Measurements from ENCODE around the gene FLNC. TPM values are rescaled to one million over a fixed set of nuclear protein-coding genes. Genes with fewer than 3 reads are reported as not detected.

The FLNC gene
- total and polyA plus RNA-seq, 2 experiments from 2014 or later: 46.6 to 60.7 TPM

GRCh38 chr7:128848289-128849155 lies 18.3 kb downstream of the FLNC start:
- Histone ChIP-seq H3K4me1 (ENCODE audit: insufficient read depth) (no peaks in the 10 kb centered on the region), H2AFZ (no peak overlapping the region), H3K9me2 (replicated peaks; ENCODE audit: insufficient read depth) (no peaks in the 10 kb centered on the region), H4K20me1 (ENCODE audit: insufficient read depth, poor library complexity, severe bottlenecking) (no peaks in the 10 kb centered on the region), H3K27me3 (no peaks in the 10 kb centered on the region), H3K4me2 (no peak overlapping the region), H3K79me2 (no peaks in the 10 kb centered on the region), H3K27ac (no peak overlapping the region), H3K36me3 (replicated peaks; ENCODE audit: insufficient read depth, low read depth) (no peaks in the 10 kb centered on the region), H3K9me3 (ENCODE audit: low read depth) (no peaks in the 10 kb centered on the region), H3K4me3 (no peak overlapping the region)
- 91% methylated on average over 21 of the region's 31 CpGs for WGBS (ENCODE audit: low lambda C conversion rate, missing lambda C conversion rate)
- no peak for DNase-seq (ENCODE audit: low spot score)
- TF ChIP-seq EZH2 (IDR thresholded peaks at IDR 0.05; ENCODE audit: borderline replicate concordance) (no peak), EZH2phosphoT487 (IDR thresholded peaks at IDR 0.05; ENCODE audit: low read depth, severe bottlenecking, unreplicated experiment) (no peak)
- TF ChIP-seq, protein P1, sequence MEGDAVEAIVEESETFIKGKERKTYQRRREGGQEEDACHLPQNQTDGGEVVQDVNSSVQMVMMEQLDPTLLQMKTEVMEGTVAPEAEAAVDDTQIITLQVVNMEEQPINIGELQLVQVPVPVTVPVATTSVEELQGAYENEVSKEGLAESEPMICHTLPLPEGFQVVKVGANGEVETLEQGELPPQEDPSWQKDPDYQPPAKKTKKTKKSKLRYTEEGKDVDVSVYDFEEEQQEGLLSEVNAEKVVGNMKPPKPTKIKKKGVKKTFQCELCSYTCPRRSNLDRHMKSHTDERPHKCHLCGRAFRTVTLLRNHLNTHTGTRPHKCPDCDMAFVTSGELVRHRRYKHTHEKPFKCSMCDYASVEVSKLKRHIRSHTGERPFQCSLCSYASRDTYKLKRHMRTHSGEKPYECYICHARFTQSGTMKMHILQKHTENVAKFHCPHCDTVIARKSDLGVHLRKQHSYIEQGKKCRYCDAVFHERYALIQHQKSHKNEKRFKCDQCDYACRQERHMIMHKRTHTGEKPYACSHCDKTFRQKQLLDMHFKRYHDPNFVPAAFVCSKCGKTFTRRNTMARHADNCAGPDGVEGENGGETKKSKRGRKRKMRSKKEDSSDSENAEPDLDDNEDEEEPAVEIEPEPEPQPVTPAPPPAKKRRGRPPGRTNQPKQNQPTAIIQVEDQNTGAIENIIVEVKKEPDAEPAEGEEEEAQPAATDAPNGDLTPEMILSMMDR (IDR thresholded peaks at IDR 0.05; ENCODE audit: poor library complexity): no peak

DNA sequence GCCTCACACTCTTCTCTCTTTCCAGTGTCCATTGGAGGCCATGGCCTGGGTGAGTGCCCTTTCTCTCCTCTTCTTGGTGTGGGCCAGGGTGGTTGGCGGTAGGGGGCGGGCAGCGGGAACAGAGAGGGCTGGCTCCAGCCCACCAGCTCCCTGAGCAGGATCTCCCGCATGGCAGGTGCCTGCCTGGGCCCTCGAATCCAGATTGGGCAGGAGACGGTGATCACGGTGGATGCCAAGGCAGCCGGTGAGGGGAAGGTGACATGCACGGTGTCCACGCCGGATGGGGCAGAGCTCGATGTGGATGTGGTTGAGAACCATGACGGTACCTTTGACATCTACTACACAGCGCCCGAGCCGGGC lies 18.9 kb downstream of the FLNC start:
- no peaks in the 10 kb centered on the region for H3K27me3 ChIP-seq
- TF ChIP-seq EZH2phosphoT487 (IDR thresholded peaks at IDR 0.05; ENCODE audit: low read depth, severe bottlenecking, unreplicated experiment): no peak
- TF ChIP-seq EZH2 (IDR thresholded peaks at IDR 0.05; ENCODE audit: borderline replicate concordance): no peak
- TF ChIP-seq, protein P1 (IDR thresholded peaks at IDR 0.05; ENCODE audit: poor library complexity): no peak
- no peaks in the 10 kb centered on the region for H4K20me1 ChIP-seq (ENCODE audit: insufficient read depth, poor library complexity, severe bottlenecking)
- no peaks in the 10 kb centered on the region for H3K9me3 ChIP-seq (ENCODE audit: low read depth)
- H3K4me2 ChIP-seq: no peak overlapping the region
- 97% methylated on average over 11 of the region's 16 CpGs for WGBS (ENCODE audit: low lambda C conversion rate, missing lambda C conversion rate)
- H3K36me3 ChIP-seq (replicated peaks; ENCODE audit: insufficient read depth, low read depth): no peaks in the 10 kb centered on the region
- no peaks in the 10 kb centered on the region for H3K9me2 ChIP-seq (replicated peaks; ENCODE audit: insufficient read depth)
- no peak overlapping the region for H3K27ac ChIP-seq
- no peak overlapping the region for H3K4me3 ChIP-seq
- H3K4me1 ChIP-seq (ENCODE audit: insufficient read depth): no peaks in the 10 kb centered on the region
- H3K79me2 ChIP-seq: no peaks in the 10 kb centered on the region
- no peak for DNase-seq (ENCODE audit: low spot score)
- no peak overlapping the region for H2AFZ ChIP-seq

GRCh38 chr7:128849804-128850490 lies 19.7 kb downstream of the FLNC start:
- DNase-seq (ENCODE audit: low spot score): no peak
- Histone ChIP-seq H3K27me3 (no peaks in the 10 kb centered on the region), H3K36me3 (replicated peaks; ENCODE audit: insufficient read depth, low read depth) (no peaks in the 10 kb centered on the region), H3K4me2 (no peak overlapping the region), H3K9me3 (ENCODE audit: low read depth) (no peaks in the 10 kb centered on the region), H3K27ac (no peak overlapping the region), H2AFZ (no peak overlapping the region), H3K4me1 (ENCODE audit: insufficient read depth) (no peaks in the 10 kb centered on the region), H4K20me1 (ENCODE audit: insufficient read depth, poor library complexity, severe bottlenecking) (no peaks in the 10 kb centered on the region), H3K9me2 (replicated peaks; ENCODE audit: insufficient read depth) (no peaks in the 10 kb centered on the region), H3K79me2 (no peaks in the 10 kb centered on the region), H3K4me3 (no peak overlapping the region)
- TF ChIP-seq, protein P1 (IDR thresholded peaks at IDR 0.05; ENCODE audit: poor library complexity): no peak
- TF ChIP-seq EZH2phosphoT487 (IDR thresholded peaks at IDR 0.05; ENCODE audit: low read depth, severe bottlenecking, unreplicated experiment): no peak
- TF ChIP-seq EZH2 (IDR thresholded peaks at IDR 0.05; ENCODE audit: borderline replicate concordance): no peak
- 89% methylated on average over 6 of the region's 18 CpGs for WGBS (ENCODE audit: low lambda C conversion rate, missing lambda C conversion rate)

Measured in hepatocyte (in vitro differentiated cells).